GM21717 (cell line): Measurements from ENCODE around the gene PCDHB14.
"Not testable (repeated sequence)": the region's sequence is repeated elsewhere in the genome, so short reads cannot be mapped to it uniquely, and the experiment has no call there.

Experiments
- ATAC-seq: cut with Tn5 transposase; IDR thresholded peaks from one replicate; pipeline ENCODE4 v1.9.1; 2021; ENCODE audit warnings: mild to moderate bottlenecking, moderate library complexity; ENCODE audit not compliant: unreplicated experiment

PCDHB14 gene

DNA sequence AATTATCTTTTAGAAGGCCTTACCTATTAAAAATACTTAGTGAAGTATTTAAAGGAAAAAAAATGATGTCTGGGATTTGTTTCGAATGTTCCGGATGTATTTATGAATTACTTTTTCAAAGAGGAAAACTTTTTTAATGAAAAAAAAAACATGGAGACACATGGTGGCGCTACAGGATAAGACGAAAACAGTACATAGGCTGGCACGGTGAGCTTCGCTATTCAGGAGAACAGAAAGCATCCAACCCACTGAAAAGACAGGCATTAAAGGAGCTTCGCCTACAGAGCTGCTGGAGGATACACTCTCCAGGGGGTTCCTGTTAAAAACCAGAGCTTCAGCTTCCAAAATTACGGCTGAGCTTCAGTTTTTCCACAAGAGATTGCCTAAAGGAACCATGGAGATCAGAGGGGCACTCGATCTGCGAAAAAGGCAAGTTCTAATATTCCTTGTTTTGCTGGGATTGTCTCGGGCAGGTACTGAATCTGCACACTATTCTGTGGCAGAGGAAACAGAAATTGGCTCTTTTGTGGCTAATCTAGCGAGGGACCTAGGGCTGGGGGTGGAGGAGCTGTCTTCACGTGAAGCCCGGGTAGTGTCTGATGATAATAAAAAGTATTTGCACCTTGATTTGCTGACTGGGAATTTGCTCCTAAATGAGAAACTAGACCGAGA lies at the start of gene PCDHB14:
Gene PCDHB14, plus strand, starts transcription at position 232 of the 672 bp plus-strand sequence. Its CDS starts 163 bp downstream, at position 395.
- ATAC-seq, result no peak

DNA sequence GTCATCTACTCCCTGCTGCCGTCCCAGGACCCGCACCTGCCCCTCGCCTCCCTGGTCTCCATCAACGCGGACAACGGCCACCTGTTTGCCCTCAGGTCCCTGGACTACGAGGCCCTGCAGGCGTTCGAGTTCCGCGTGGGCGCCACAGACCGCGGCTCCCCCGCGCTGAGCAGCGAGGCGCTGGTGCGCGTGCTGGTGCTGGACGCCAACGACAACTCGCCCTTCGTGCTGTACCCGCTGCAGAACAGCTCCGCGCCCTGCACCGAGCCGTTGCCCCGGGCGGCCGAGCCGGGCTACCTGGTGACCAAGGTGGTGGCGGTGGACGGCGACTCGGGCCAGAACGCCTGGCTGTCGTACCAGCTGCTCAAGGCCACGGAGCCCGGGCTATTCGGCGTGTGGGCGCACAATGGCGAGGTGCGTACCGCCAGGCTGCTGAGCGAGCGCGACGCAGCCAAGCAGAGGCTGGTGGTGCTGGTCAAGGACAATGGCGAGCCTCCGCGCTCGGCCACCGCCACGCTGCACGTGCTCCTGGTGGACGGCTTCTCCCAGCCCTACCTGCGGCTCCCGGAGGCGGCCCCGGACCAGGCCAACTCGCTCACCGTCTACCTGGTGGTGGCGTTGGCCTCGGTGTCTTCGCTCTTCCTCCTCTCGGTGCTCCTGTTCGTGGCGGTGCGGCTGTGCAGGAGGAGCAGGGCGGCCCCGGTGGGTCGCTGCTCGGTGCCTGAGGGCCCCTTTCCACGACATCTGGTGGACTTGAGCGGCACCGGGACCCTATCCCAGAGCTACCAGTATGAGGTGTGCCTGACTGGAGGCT lies 48.6 kb upstream of the PCDHB14 start:
- ATAC-seq, result not testable (repeated sequence)

DNA sequence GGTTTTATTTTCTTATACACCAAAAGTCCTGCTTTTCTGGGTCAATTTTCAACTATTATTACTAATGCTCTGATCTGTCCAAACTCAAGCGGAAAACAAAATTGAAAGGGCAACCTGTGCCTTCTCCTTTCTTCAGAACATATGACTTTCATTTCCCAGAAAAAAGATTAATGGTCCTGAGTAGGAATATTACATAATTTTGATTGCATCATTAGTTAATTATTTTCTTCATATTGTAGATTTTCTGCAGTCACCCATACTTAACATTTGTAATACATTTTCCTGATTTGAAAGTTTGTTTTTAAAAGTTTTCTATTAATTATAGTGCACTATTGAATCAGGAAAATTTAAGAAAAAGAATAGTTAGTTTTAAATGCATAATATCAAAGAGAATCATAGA lies 47.2 kb upstream of the PCDHB14 start:
- ATAC-seq, result no peak

DNA sequence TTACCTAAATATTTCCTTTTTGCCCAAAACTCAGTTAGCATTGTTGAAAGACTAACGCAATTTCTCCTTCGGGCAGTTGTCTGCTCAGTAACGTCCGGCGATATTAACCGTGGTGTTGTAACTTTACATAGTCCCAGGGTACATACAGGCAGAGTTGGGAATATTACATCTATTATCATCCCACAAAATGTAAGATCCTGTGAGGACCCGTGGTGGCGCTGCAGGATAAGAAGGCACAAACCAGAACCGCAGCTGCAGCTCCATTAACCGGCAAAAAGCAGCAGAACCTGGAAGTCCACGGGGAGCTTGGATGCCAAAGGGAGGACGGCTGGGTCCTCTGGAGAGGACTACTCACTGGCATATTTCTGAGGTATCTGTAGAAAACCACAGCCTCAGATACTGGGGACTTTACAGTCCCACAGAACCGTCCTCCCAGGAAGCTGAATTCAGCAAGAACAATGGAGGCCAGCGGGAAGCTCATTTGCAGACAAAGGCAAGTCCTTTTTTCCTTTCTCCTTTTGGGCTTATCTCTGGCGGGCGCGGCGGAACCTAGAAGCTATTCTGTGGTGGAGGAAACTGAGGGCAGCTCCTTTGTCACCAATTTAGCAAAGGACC lies 45.5 kb upstream of the PCDHB14 start, which contains the start of gene PCDHB8:
Gene PCDHB8, plus strand, starts transcription at position 214 of the 615 bp plus-strand sequence. Its CDS starts 245 bp downstream, at position 459.
- not testable (repeated sequence) for ATAC-seq

DNA sequence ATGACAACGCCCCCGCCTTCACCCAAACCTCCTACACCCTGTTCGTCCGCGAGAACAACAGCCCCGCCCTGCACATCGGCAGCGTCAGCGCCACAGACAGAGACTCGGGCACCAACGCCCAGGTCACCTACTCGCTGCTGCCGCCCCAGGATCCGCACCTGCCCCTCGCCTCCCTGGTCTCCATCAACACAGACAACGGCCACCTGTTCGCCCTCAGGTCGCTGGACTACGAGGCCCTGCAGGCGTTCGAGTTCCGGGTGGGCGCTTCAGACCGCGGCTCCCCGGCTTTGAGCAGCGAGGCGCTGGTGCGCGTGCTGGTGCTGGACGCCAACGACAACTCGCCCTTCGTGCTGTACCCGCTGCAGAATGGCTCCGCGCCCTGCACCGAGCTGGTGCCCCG lies 43.8 kb upstream of the PCDHB14 start:
- ATAC-seq, result not testable (repeated sequence)

DNA sequence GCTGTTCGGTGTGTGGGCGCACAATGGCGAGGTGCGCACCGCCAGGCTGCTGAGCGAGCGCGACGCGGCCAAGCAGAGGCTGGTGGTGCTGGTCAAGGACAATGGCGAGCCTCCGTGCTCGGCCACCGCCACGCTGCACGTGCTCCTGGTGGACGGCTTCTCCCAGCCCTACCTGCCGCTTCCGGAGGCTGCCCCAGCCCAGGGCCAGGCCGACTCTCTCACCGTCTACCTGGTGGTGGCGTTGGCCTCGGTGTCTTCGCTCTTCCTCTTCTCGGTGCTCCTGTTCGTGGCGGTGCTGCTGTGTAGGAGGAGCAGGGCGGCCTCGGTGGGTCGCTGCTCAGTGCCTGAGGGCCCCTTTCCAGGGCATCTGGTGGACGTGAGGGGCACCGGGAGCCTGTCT lies 43.3 kb upstream of the PCDHB14 start:
- not testable (repeated sequence) for ATAC-seq

DNA sequence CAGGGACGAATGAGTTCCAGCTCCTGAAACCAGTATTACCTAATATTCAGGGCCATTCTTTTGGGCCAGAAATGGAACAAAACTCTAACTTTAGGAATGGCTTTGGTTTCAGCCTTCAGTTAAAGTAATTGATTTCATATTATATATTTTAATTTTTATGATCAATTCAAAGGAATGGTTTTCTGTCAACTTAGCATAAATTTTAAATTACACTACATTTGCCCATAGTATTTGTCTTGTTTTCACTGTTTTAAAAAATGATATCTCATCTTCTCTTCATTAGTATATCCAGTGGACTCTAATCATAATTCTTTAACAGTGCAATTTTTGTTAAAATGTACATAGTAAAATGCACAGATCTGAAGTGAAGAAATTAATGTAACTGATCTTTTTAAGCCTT lies 42.8 kb upstream of the PCDHB14 start:
- no peak for ATAC-seq

DNA sequence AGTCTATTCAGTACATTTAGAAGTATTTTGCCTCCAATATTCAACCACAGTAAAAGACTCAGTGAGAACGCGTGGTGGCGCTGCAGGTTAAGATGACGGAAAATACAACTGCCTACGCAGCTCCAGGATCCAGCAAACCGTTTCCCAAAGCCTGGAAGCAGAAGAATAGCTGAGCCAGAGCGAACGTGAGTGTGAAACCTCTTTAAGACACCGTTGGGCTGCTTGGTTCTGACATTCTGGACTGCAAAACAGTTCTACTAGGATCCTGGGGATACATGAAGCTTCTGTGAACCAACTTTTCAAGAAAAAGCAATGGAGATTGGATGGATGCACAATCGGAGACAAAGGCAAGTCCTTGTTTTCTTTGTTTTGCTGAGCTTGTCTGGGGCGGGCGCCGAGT lies 40.9 kb upstream of the PCDHB14 start, which contains the start of gene PCDHB16:
Gene PCDHB16, plus strand, starts transcription at position 140 of the 400 bp plus-strand sequence. Its CDS starts 173 bp downstream, at position 313.
- no peak for ATAC-seq

DNA sequence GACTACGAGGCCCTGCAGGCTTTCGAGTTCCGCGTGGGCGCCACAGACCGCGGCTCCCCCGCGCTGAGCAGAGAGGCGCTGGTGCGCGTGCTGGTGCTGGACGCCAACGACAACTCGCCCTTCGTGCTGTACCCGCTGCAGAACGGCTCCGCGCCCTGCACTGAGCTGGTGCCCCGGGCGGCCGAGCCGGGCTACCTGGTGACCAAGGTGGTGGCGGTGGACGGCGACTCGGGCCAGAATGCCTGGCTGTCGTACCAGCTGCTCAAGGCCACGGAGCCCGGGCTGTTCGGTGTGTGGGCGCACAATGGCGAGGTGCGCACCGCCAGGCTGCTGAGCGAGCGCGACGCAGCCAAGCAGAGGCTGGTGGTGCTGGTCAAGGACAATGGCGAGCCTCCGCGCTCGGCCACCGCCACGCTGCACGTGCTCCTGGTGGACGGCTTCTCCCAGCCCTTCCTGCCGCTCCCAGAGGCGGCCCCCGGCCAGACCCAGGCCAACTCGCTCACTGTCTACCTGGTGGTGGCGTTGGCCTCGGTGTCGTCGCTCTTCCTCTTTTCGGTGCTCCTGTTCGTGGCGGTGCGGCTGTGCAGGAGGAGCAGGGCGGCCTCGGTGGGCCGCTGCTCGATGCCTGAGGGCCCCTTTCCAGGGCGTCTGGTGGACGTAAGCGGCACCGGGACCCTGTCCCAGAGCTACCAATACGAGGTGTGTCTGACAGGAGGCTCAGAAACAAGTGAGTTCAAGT lies 38.9 kb upstream of the PCDHB14 start:
- ATAC-seq, result not testable (repeated sequence)

DNA sequence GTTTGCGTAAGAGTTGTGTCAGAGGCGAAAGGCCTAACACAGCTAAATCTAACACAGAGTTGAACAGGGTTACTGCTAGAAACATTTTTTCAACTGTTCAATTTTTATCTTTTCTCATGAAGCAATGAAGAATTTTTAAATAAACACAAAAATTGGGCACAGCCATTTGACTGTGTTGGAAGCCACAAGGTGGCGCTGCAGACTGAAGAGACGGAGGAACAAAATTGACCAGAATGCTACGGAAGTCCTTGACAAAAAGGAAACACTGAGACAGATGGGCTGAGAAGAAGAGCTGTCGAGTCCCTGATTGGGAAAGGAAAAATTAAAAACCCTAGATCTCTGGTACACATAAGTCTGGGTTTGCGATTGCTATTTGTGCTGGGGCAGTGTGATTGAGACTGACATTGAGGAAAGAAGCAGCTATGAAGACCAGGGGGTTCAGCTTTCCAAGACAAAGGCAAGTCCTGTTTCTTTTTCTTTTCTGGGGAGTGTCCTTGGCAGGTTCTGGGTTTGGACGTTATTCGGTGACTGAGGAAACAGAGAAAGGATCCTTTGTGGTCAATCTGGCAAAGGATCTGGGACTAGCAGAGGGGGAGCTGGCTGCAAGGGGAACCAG lies 36.1 kb upstream of the PCDHB14 start, which contains the start of gene PCDHB9:
Gene PCDHB9, plus strand, starts transcription at position 265 of the 616 bp plus-strand sequence. Its CDS starts 158 bp downstream, at position 423.
- ATAC-seq, result no peak

DNA sequence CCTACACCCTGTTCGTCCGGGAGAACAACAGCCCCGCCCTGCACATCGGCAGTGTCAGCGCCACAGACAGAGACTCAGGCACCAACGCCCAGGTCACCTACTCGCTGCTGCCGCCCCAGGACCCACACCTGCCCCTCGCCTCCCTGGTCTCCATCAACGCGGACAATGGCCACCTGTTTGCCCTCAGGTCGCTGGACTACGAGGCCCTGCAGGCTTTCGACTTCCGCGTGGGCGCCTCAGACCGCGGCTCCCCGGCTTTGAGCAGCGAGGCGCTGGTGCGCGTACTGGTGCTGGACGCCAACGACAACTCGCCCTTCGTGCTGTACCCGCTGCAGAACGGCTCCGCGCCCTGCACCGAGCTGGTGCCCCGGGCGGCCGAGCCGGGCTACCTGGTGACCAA lies 34.5 kb upstream of the PCDHB14 start:
- ATAC-seq, result not testable (repeated sequence)

DNA sequence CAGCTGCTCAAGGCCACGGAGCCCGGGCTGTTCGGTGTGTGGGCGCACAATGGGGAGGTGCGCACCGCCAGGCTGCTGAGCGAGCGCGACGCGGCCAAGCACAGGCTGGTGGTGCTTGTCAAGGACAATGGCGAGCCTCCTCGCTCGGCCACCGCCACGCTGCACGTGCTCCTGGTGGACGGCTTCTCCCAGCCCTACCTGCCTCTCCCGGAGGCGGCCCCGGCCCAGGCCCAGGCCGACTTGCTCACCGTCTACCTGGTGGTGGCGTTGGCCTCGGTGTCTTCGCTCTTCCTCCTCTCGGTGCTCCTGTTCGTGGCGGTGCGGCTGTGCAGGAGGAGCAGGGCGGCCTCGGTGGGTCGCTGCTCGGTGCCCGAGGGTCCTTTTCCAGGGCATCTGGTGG lies 34.0 kb upstream of the PCDHB14 start:
- not testable (repeated sequence) for ATAC-seq

DNA sequence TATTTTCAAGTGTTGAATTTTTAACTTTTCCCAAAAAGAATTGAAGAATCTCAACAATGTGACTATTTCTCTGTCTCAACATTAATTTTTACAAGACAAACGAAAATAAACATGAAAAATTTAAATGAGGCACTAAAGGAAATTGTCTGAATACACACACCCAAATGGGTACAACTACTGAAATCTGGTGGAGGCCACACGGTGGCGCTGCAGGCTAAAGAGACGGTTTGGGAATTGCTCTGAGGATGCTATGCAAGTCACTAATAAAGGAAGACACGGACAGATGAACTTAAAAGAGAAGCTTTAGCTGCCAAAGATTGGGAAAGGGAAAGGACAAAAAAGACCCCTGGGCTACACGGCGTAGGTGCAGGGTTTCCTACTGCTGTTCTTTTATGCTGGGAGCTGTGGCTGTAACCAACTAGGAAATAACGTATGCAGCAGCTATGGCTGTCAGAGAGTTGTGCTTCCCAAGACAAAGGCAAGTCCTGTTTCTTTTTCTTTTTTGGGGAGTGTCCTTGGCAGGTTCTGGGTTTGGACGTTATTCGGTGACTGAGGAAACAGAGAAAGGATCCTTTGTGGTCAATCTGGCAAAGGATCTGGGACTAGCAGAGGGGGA lies 30.9 kb upstream of the PCDHB14 start, which contains the start of gene PCDHB10:
Gene PCDHB10, plus strand, starts transcription at position 244 of the 616 bp plus-strand sequence. Its CDS starts 200 bp downstream, at position 444.
- no peak for ATAC-seq

DNA sequence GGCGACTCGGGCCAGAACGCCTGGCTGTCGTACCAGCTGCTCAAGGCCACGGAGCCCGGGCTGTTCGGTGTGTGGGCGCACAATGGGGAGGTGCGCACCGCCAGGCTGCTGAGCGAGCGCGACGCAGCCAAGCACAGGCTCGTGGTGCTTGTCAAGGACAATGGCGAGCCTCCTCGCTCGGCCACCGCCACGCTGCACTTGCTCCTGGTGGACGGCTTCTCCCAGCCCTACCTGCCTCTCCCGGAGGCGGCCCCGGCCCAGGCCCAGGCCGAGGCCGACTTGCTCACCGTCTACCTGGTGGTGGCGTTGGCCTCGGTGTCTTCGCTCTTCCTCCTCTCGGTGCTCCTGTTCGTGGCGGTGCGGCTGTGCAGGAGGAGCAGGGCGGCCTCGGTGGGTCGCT lies 28.8 kb upstream of the PCDHB14 start:
- ATAC-seq, result not testable (repeated sequence)

DNA sequence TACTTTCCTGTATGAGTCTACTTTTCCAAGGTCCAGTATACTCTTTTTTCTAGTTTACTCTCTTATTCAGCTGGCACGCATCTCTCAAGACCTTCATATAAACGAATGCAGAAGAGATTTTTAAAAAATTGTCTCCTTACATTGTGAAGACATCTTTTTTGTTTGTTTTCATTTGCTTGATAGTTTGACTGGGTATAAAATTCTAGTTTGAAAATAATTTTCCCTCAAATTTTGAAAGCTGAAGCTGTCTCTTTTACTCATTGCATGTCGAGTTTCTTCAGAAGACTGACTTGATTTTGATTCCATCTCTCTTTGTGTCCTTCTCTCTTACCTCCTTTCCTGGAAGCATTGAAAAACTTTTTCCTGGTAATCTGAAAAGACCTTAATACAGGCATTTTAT lies 26.8 kb upstream of the PCDHB14 start:
- ATAC-seq, result no peak

DNA sequence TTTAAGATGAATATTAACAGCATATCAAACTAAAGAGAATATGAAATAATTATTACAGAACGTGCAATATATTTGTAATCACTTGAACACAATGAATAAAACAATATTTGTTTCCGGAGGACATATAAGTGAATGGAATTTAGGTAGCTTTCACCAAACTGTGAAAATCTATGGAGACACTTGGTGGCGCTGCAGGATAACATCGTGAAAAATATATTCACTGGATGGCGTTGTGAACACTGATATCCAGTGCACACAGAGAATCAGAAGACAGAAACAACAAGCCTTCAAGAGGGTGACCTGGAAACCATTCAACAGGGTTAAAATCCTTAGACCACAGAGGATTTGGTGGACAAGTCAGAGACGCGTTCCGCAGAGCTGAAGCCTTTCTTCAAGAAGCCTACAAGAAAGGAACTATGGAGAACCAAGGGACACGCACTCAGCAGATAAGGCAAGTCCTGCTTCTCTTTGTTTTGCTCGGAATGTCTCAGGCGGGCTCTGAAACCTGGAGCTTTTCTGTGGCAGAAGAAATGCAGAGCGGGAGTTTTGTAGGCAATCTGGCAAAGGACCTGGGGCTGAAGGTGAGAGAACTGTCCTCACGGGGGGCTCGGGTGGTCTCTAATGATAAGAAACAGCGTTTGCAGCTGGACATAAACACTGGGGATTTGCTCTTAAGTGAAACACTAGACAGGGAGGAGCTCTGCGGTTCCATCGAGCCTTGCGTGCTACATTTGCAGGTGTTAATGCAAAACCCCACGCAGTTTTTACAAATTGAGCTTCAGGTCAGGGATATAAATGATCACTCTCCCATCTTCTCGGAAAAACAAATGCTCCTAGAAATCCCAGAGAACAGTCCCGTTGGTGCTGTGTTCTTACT lies 23.5 kb upstream of the PCDHB14 start, which contains the start of gene PCDHB11:
Gene PCDHB11, plus strand, starts transcription at position 269 of the 877 bp plus-strand sequence. Its CDS starts 148 bp downstream, at position 417.
- no peak for ATAC-seq

DNA sequence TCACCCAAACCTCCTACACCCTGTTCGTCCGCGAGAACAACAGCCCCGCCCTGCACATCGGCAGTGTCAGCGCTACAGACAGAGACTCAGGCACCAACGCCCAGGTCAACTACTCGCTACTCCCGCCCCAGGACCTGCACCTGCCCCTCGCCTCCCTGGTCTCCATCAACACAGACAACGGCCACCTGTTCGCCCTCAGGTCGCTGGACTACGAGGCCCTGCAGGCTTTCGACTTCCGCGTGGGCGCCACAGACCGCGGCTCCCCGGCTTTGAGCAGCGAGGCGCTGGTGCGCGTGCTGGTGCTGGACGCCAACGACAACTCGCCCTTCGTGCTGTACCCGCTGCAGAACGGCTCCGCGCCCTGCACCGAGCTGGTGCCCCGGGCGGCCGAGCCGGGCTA lies 22.0 kb upstream of the PCDHB14 start:
- ATAC-seq, result not testable (repeated sequence)

DNA sequence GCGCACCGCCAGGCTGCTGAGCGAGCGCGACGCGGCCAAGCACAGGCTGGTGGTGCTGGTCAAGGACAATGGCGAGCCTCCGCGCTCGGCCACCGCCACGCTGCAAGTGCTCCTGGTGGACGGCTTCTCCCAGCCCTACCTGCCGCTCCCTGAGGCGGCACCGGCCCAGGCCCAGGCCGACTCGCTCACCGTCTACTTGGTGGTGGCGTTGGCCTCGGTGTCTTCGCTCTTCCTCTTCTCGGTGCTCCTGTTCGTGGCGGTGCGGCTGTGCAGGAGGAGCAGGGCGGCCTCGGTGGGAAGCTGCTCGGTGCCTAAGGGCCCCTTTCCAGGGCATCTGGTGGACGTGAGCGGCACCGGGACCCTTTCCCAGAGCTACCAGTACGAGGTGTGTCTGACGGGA lies 21.5 kb upstream of the PCDHB14 start:
- ATAC-seq, result not testable (repeated sequence)
